Astrocyte of the cerebellum (primary cell): Measurements from ENCODE around the gene MMP17.
"Not testable (repeated sequence)": the region's sequence is repeated elsewhere in the genome, so short reads cannot be mapped to it uniquely, and the experiment has no call there.

ENCODE experiments used
- DNase-seq: peaks from one replicate; pipeline ENCODE4 v3.0.0-alpha.2; 2011; ENCODE audit warnings: low read depth
- H3K4me3 ChIP-seq: 2 replicates; pipeline ENCODE4 v1.5.1; 2011; ENCODE audit warnings: mild to moderate bottlenecking, low read depth, low read length, moderate library complexity
- CTCF ChIP-seq: IDR thresholded peaks from 2 replicates; pipeline ENCODE4 v1.5.1; 2012; ENCODE audit warnings: low read length, low read depth, moderate library complexity, mild to moderate bottlenecking; ENCODE audit errors: missing control alignments
- in situ Hi-C: cut with HindIII; loops from 2 replicates; pipeline ENCODE4 v1.10.0; 2017; ENCODE audit warnings: low sequenced_read_pairs

Gene MMP17

GRCh38 chr12:131806674-131807073 lies 21.5 kb upstream of the MMP17 start:
- in situ Hi-C loops: no loop called here
- no peak overlapping the region for H3K4me3 ChIP-seq
- DNase-seq: no peak
- no peak for TF ChIP-seq CTCF

- DNase-seq: no peak
- in situ Hi-C loops: no loop called here
- no peak for TF ChIP-seq CTCF
- H3K4me3 ChIP-seq: no peak overlapping the region
Observed at GRCh38 chr12:131808744-131809371, 19.3 kb upstream of the MMP17 start.

GRCh38 chr12:131809476-131810254 lies 18.5 kb upstream of the MMP17 start:
- DNase-seq, H3K4me3 ChIP-seq, in situ Hi-C loops: not testable (repeated sequence)

GRCh38 chr12:131810726-131811125 lies 17.5 kb upstream of the MMP17 start:
- DNase-seq: no peak
- in situ Hi-C loops: no loop called here
- TF ChIP-seq CTCF: no peak

GRCh38 chr12:131815131-131815530 lies 13.1 kb upstream of the MMP17 start:
- no peak for TF ChIP-seq CTCF
- DNase-seq: no peak
- no peak overlapping the region for H3K4me3 ChIP-seq
- in situ Hi-C loops: no loop called here

More at GRCh38 chr12:131810726-131811125, 17.5 kb upstream of the MMP17 start:
- H3K4me3 ChIP-seq: no peak overlapping the region

GRCh38 chr12:131816495-131816894 lies 11.7 kb upstream of the MMP17 start:
- TF ChIP-seq CTCF: no peak
- DNase-seq: no peak
- in situ Hi-C loops: no loop called here
- no peak overlapping the region for H3K4me3 ChIP-seq

- H3K4me3 ChIP-seq: no peak overlapping the region
- in situ Hi-C loops: no loop called here
- no peak for TF ChIP-seq CTCF
- DNase-seq: no peak
Observed at GRCh38 chr12:131817241-131817640, 11.0 kb upstream of the MMP17 start.
